PFSK-1 (cell line): Measurements from ENCODE around the gene NCAM2.

ENCODE experiments used
- FOXP2 ChIP-seq: optimal IDR thresholded peaks from 2 replicates; pipeline ENCODE3; 2011; ENCODE audit warnings: borderline replicate concordance, control low read depth, inconsistent platforms; ENCODE audit not compliant: insufficient read depth; ENCODE audit errors: extremely low read length, extremely low read depth
- POLR2AphosphoS5 ChIP-seq: IDR thresholded peaks from 2 replicates; pipeline ENCODE4 v1.6.1; 2012; ENCODE audit warnings: low read depth, mild to moderate bottlenecking, control low read depth, low read length, moderate library complexity
- REST ChIP-seq, 2 experiments: IDR thresholded peaks; 2 replicates each; pipeline versions ENCODE4 v1.6.1 to v1.8.0; 2011 to 2012; ENCODE audit warnings: low read depth in 2 of 2, low read length in 2 of 2, control low read depth in 1 of 2, inconsistent platforms in 1 of 2, mild to moderate bottlenecking in 1 of 2, moderate library complexity in 1 of 2; ENCODE audit not compliant: insufficient read depth in 1 of 2
- SIN3A ChIP-seq: IDR thresholded peaks from 2 replicates; pipeline ENCODE4 v1.6.1; 2012; ENCODE audit warnings: mild to moderate bottlenecking, low read length, moderate library complexity, borderline replicate concordance; ENCODE audit not compliant: insufficient read depth
- TAF1 ChIP-seq: IDR thresholded peaks from 2 replicates; pipeline ENCODE4 v1.6.1; 2012; ENCODE audit warnings: low read length, control low read depth, borderline replicate concordance; ENCODE audit not compliant: insufficient read depth

Gene NCAM2

GRCh38 chr21:21057349-21058062 is 59.3 kb downstream of the NCAM2 start:
- TF ChIP-seq SIN3A (no peak), TAF1 (no peak), REST (IDR thresholded peaks at IDR 0.05; ENCODE audit: insufficient read depth in 1 of 2, low read depth in 2 of 2, low read length in 2 of 2) (no peak), FOXP2 (no peak), POLR2AphosphoS5 (no peak)

GRCh38 chr21:21063828-21064227 is 65.6 kb downstream of the NCAM2 start:
- TF ChIP-seq REST (IDR thresholded peaks at IDR 0.05; ENCODE audit: insufficient read depth in 1 of 2, low read depth in 2 of 2, low read length in 2 of 2) (no peak), FOXP2 (no peak), TAF1 (no peak), SIN3A (no peak), POLR2AphosphoS5 (no peak)

GRCh38 chr21:21064353-21064752 is 66.1 kb downstream of the NCAM2 start:
- TF ChIP-seq POLR2AphosphoS5 = no peak
- no peak for TF ChIP-seq FOXP2
- no peak for TF ChIP-seq REST (IDR thresholded peaks at IDR 0.05; ENCODE audit: insufficient read depth in 1 of 2, low read depth in 2 of 2, low read length in 2 of 2)
- TF ChIP-seq SIN3A = no peak
- TF ChIP-seq TAF1 = no peak

- TF ChIP-seq TAF1 (no peak), POLR2AphosphoS5 (no peak), REST (IDR thresholded peaks at IDR 0.05; ENCODE audit: insufficient read depth in 1 of 2, low read depth in 2 of 2, low read length in 2 of 2) (no peak), SIN3A (no peak), FOXP2 (no peak)
These were observed 69.2 kb downstream of the NCAM2 start for GRCh38 chr21:21067375-21067774.

- no peak for TF ChIP-seq REST (IDR thresholded peaks at IDR 0.05; ENCODE audit: insufficient read depth in 1 of 2, low read depth in 2 of 2, low read length in 2 of 2)
- no peak for TF ChIP-seq POLR2AphosphoS5
These were observed 76.1 kb downstream of the NCAM2 start for GRCh38 chr21:21074305-21074704.
